ENCODE measurements around the gene C1orf115.

DNA sequence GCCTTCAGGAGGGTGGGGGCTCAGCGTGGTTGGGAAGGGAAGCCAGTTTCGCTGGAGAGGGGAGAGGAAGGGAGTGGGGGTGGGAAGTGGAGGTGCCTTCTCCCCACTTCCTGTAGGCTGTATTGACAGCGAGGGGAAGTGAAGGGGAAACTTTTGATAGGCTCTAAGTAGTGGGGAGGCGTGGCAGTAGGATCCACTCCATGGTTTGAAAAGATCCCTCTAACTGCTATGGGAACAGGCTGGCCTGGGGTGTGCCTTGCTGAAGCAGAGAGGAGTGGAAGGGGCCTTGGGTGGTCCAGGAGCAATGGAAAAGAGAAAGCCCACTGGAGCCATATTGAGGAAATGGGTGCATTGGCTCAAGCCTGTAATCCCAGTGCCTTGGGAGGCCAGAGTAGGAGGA, 20.2 kb downstream of the C1orf115 start:
- TF ChIP-seq, protein P1, sequence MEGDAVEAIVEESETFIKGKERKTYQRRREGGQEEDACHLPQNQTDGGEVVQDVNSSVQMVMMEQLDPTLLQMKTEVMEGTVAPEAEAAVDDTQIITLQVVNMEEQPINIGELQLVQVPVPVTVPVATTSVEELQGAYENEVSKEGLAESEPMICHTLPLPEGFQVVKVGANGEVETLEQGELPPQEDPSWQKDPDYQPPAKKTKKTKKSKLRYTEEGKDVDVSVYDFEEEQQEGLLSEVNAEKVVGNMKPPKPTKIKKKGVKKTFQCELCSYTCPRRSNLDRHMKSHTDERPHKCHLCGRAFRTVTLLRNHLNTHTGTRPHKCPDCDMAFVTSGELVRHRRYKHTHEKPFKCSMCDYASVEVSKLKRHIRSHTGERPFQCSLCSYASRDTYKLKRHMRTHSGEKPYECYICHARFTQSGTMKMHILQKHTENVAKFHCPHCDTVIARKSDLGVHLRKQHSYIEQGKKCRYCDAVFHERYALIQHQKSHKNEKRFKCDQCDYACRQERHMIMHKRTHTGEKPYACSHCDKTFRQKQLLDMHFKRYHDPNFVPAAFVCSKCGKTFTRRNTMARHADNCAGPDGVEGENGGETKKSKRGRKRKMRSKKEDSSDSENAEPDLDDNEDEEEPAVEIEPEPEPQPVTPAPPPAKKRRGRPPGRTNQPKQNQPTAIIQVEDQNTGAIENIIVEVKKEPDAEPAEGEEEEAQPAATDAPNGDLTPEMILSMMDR (IDR thresholded peaks at IDR 0.05; ENCODE audit: low read depth, low read length, missing input control): no peak
- no peak for TF ChIP-seq TAF1 (conservative IDR thresholded peaks at IDR 0.05)
- TF ChIP-seq, protein P2, sequence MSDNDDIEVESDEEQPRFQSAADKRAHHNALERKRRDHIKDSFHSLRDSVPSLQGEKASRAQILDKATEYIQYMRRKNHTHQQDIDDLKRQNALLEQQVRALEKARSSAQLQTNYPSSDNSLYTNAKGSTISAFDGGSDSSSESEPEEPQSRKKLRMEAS (IDR thresholded peaks at IDR 0.05): no peak
- no peak for TF ChIP-seq YY1 (IDR thresholded peaks at IDR 0.05)
- TF ChIP-seq GABPA (IDR thresholded peaks at IDR 0.05 in 1 of 2, conservative IDR thresholded peaks at IDR 0.05 in 1 of 2): no peak
- no peak for TF ChIP-seq HNF4A (conservative IDR thresholded peaks at IDR 0.05)
- no peak for TF ChIP-seq RXRA (IDR thresholded peaks at IDR 0.05)
- TF ChIP-seq, protein P3, sequence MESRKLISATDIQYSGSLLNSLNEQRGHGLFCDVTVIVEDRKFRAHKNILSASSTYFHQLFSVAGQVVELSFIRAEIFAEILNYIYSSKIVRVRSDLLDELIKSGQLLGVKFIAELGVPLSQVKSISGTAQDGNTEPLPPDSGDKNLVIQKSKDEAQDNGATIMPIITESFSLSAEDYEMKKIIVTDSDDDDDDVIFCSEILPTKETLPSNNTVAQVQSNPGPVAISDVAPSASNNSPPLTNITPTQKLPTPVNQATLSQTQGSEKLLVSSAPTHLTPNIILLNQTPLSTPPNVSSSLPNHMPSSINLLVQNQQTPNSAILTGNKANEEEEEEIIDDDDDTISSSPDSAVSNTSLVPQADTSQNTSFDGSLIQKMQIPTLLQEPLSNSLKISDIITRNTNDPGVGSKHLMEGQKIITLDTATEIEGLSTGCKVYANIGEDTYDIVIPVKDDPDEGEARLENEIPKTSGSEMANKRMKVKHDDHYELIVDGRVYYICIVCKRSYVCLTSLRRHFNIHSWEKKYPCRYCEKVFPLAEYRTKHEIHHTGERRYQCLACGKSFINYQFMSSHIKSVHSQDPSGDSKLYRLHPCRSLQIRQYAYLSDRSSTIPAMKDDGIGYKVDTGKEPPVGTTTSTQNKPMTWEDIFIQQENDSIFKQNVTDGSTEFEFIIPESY (IDR thresholded peaks at IDR 0.05): no peak
- no peak for TF ChIP-seq RAD21 (IDR thresholded peaks at IDR 0.05)
- TF ChIP-seq, protein P4, sequence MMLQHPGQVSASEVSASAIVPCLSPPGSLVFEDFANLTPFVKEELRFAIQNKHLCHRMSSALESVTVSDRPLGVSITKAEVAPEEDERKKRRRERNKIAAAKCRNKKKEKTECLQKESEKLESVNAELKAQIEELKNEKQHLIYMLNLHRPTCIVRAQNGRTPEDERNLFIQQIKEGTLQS (IDR thresholded peaks at IDR 0.05): no peak
- TF ChIP-seq SP1 (IDR thresholded peaks at IDR 0.05): no peak
- no peak for TF ChIP-seq JUND (IDR thresholded peaks at IDR 0.05)
- no peak for TF ChIP-seq EGR1 (IDR thresholded peaks at IDR 0.05; ENCODE audit: low read depth in 2 of 2)
